HCT116 (cell line): Measurements from ENCODE around the gene IGF2BP1. TPM values are rescaled to one million over a fixed set of nuclear protein-coding genes. Genes with fewer than 3 reads are reported as not detected.

Source experiments
- ATAC-seq: fragments of 200-7000 bp; cut with Tn5 transposase; 2 replicates; pipeline ENCODE4 v1.9.1; 2020; ENCODE audit warnings: mild to moderate bottlenecking, moderate library complexity
- BruUV-seq: library from RNA; stranded (reverse); fragments of 400-500 nt; replicated peaks from 2 replicates; lab custom pipeline; 2021; lab: Mats Ljungman, UMichigan
- CTCF ChIA-PET: fragments of 300-600 bp; sonication (Branson Sonifier 250); formaldehyde crosslinking; loops from one replicate; lab custom pipeline; 2021; ENCODE audit warnings: antibody characterized with exemption; lab: Charles Lee
- POLR2A ChIA-PET: fragments of 300-600, 350-600 bp; sonication (Branson Sonifier 250); formaldehyde crosslinking; loops from one replicate; lab custom pipeline; 2021; ENCODE audit warnings: antibody characterized with exemption; lab: Charles Lee
- RAD21 ChIA-PET, 2 experiments: fragments of 300-600 bp; sonication (Branson Sonifier 250); formaldehyde crosslinking; loops; one replicate each; lab custom pipeline; 2023; ENCODE audit warnings: low total read pairs in 2 of 2; ENCODE audit not compliant: uncharacterized antibody in 2 of 2, unreplicated experiment in 2 of 2, low non-redundant PET in 1 of 2; lab: Charles Lee
- DNase-seq: peaks from one replicate; pipeline ENCODE4 v3.0.0-alpha.2; 2010; ENCODE audit warnings: low read depth, low spot score
- H2AFZ ChIP-seq: fragments of 200-600 bp; shearing (Covaris generic), sonication (generic); 2 replicates; pipeline ENCODE4 v1.6.1; 2017; ENCODE audit warnings: low read depth, mixed run types, mixed read lengths, antibody characterized with exemption, low read length; ENCODE audit not compliant: poor library complexity, severe bottlenecking
- H3K27ac ChIP-seq: 2 replicates; pipeline ENCODE4 v1.5.1; 2012; ENCODE audit warnings: low read depth, low read length
- H3K27me3 ChIP-seq: fragments of 200-600 bp; sonication (generic); 2 replicates; pipeline ENCODE4 v1.6.1; 2016; ENCODE audit warnings: mixed run types, low read length, mixed read lengths; ENCODE audit not compliant: insufficient read depth
- H3K36me3 ChIP-seq, 2 experiments: fragments of 200-500 bp in 1 of 2; fragments of 200-600 bp in 1 of 2; sonication (Bioruptor generic) in 1 of 2; sonication (generic) in 1 of 2; 2 replicates each; pipeline versions ENCODE4 v1.5.1 to v1.6.1; 2014 to 2016; ENCODE audit warnings: low read length in 2 of 2, inconsistent platforms in 1 of 2, mixed read lengths in 1 of 2, mixed run types in 1 of 2; ENCODE audit not compliant: insufficient read depth in 2 of 2, control insufficient read depth in 1 of 2
- H3K4me1 ChIP-seq, 2 experiments: fragments of 200-600 bp in 1 of 2; sonication (generic) in 1 of 2; 2 replicates each; pipeline versions ENCODE4 v1.5.1 to v1.6.1; 2012 to 2017; ENCODE audit warnings: low read length in 2 of 2, inconsistent platforms in 1 of 2, mild to moderate bottlenecking in 1 of 2, mixed read lengths in 1 of 2, mixed run types in 1 of 2, moderate library complexity in 1 of 2; ENCODE audit not compliant: insufficient read depth in 2 of 2, control insufficient read depth in 1 of 2
- H3K4me2 ChIP-seq: fragments of 200-600 bp; sonication (generic); 2 replicates; pipeline ENCODE4 v1.6.1; 2017; ENCODE audit warnings: mixed run types, low read length, mixed read lengths
- H3K4me3 ChIP-seq, 2 experiments: fragments of 200-600 bp in 1 of 2; sonication (generic) in 1 of 2; replicated peaks in 1 of 2; 2 replicates each; pipeline ENCODE4 v1.5.1; 2011 to 2016; ENCODE audit warnings: low read length in 2 of 2, control low read depth in 1 of 2, low read depth in 1 of 2, mild to moderate bottlenecking in 1 of 2, mixed read lengths in 1 of 2, mixed run types in 1 of 2
- H3K79me2 ChIP-seq: fragments of 200-600 bp; sonication (generic); 2 replicates; pipeline ENCODE4 v1.6.1; 2017; ENCODE audit warnings: mild to moderate bottlenecking, mixed run types, low read length, moderate library complexity, mixed read lengths; ENCODE audit not compliant: insufficient read depth
- H3K9ac ChIP-seq: fragments of 200-600 bp; sonication (generic); 2 replicates; pipeline ENCODE4 v1.6.1; 2016; ENCODE audit warnings: low read length, mixed read lengths
- H3K9me2 ChIP-seq: fragments of 200-600 bp; sonication (generic), shearing (Covaris generic); 2 replicates; pipeline ENCODE4 v1.6.1; 2017; ENCODE audit warnings: mixed run types, mild to moderate bottlenecking, moderate library complexity; ENCODE audit not compliant: insufficient read depth
- H3K9me3 ChIP-seq, 2 experiments: fragments of 200-500 bp in 1 of 2; fragments of 200-600 bp in 1 of 2; sonication (Bioruptor generic) in 1 of 2; sonication (generic) in 1 of 2; 2 replicates each; pipeline ENCODE4 v1.6.1; 2014 to 2017; ENCODE audit warnings: low read length in 2 of 2, mixed read lengths in 2 of 2, inconsistent platforms in 1 of 2, low read depth in 1 of 2, mild to moderate bottlenecking in 1 of 2, mixed run types in 1 of 2, moderate library complexity in 1 of 2; ENCODE audit not compliant: control insufficient read depth in 1 of 2, insufficient read depth in 1 of 2
- H4K20me1 ChIP-seq: fragments of 200-600 bp; sonication (generic), shearing (Covaris generic); 2 replicates; pipeline ENCODE4 v1.6.1; 2017; ENCODE audit warnings: mixed run types, mild to moderate bottlenecking, moderate library complexity; ENCODE audit not compliant: insufficient read depth
- ATF3 ChIP-seq: IDR thresholded peaks from 2 replicates; pipeline ENCODE4 v1.6.1; 2012
- CEBPB ChIP-seq: IDR thresholded peaks from 2 replicates; pipeline ENCODE4 v1.6.1; 2012; ENCODE audit warnings: low read depth
- EGR1 ChIP-seq: IDR thresholded peaks from 2 replicates; pipeline ENCODE4 v1.6.1; 2012; ENCODE audit warnings: low read depth
- ELF1 ChIP-seq: IDR thresholded peaks from 2 replicates; pipeline ENCODE4 v1.6.1; 2012; ENCODE audit warnings: low read depth, borderline replicate concordance
- MAX ChIP-seq: IDR thresholded peaks from 2 replicates; pipeline ENCODE4 v1.6.1; 2012
- POLR2A ChIP-seq: IDR thresholded peaks from 2 replicates; pipeline ENCODE4 v1.7.0; 2011; ENCODE audit warnings: borderline replicate concordance; ENCODE audit not compliant: insufficient read depth, insufficient read length; ENCODE audit errors: extremely low read depth
- POLR2AphosphoS5 ChIP-seq: IDR thresholded peaks from 2 replicates; pipeline ENCODE4 v1.6.1; 2011; ENCODE audit warnings: mild to moderate bottlenecking, low read depth, low read length, moderate library complexity
- RAD21 ChIP-seq: IDR thresholded peaks from 2 replicates; pipeline ENCODE4 v1.6.1; 2012; ENCODE audit warnings: low read depth, mild to moderate bottlenecking
- REST ChIP-seq: IDR thresholded peaks from 2 replicates; pipeline ENCODE4 v1.6.1; 2012; ENCODE audit warnings: low read depth
- TCF7L2 ChIP-seq: IDR thresholded peaks from 2 replicates; pipeline ENCODE4 v1.7.0; 2011; ENCODE audit warnings: borderline replicate concordance, inconsistent platforms; ENCODE audit not compliant: insufficient read depth, insufficient read length; ENCODE audit errors: extremely low read depth
- ZFX ChIP-seq: fragments of 450-650 bp; IDR thresholded peaks from 2 replicates; pipeline ENCODE4 v1.6.1; 2017
- ZNF274 ChIP-seq: fragments of 200-500 bp; sonication (Bioruptor generic); IDR thresholded peaks from 2 replicates; pipeline ENCODE4 v1.6.1; 2014; ENCODE audit warnings: mild to moderate bottlenecking, low read depth, low read length, inconsistent platforms
- intact Hi-C: fragments of 100-400 bp; cut with micrococcal nuclease; formaldehyde crosslinking; loops from 2 replicates; pipeline ENCODE4 v1.10.0; 2022
- total RNA-seq: library from RNA; stranded (reverse); gene quantifications from one replicate; pipeline ENCODE4 v1.2.1, GENCODE V29; 2021; ENCODE audit not compliant: unreplicated experiment

IGF2BP1 gene
- total RNA-seq, 1 experiment from 2014 or later: 0.91 TPM

GRCh38 chr17:49104511-49105074 is 107.4 kb downstream of the IGF2BP1 start:
- intact Hi-C loops: no loop called here
- CTCF ChIA-PET: interaction anchor here (1.2 to 1.3 kb wide), 2 partner anchors 72 to 123 kb away, joined by 3 to 4 read pairs; no protein-coding TSS in a partner anchor

More at GRCh38 chr17:49104511-49105074, 107.4 kb downstream of the IGF2BP1 start:
- Histone ChIP-seq H3K9me3 (no peaks in the 10 kb centered on the region), H2AFZ (no peak overlapping the region)
- ATAC-seq: no peak
- TF ChIP-seq REST: no peak
- no peak for TF ChIP-seq RAD21
- no peak for TF ChIP-seq CEBPB
- TF ChIP-seq ELF1: no peak
- no peak for TF ChIP-seq POLR2A
- no peak for TF ChIP-seq ZNF274
- TF ChIP-seq POLR2AphosphoS5: no peak
- TF ChIP-seq EGR1: no peak
- no peak for TF ChIP-seq ZFX
- TF ChIP-seq TCF7L2: no peak
- no peak for TF ChIP-seq ATF3
- no peak for TF ChIP-seq MAX
- TF ChIP-seq, all 23 proteins: peak for 0
- H4K20me1 ChIP-seq: no peaks in the 10 kb centered on the region
- H3K9ac ChIP-seq: no peak overlapping the region
- H3K79me2 ChIP-seq: no peaks in the 10 kb centered on the region
- H3K4me3 ChIP-seq: no peak overlapping the region
- ChIA-PET POLR2A (no interaction called here), RAD21 (interaction anchor here in 1 of 2 experiments (0.6 kb wide), 1 partner anchor 88 kb away, joined by 3 read pairs; no protein-coding TSS in a partner anchor)
- no peaks in the 10 kb centered on the region for H3K36me3 ChIP-seq
- H3K9me2 ChIP-seq: no peaks in the 10 kb centered on the region
- H3K27me3 ChIP-seq: no peaks in the 10 kb centered on the region
- no peak overlapping the region for H3K27ac ChIP-seq
- DNase-seq: no peak
- H3K4me2 ChIP-seq: no peak overlapping the region
- BruUV-seq: no TSS peak
- H3K4me1 ChIP-seq: peaks cover 17 to 24% of the 10 kb centered on the region in 2 experiments

Other genes with a start within 250 kb of the IGF2BP1 start
- 0.79 TPM for gene TTLL6, start 180.2 kb upstream of the IGF2BP1 start, total RNA-seq
- 151 TPM for gene CALCOCO2, start 166.3 kb upstream of the IGF2BP1 start, total RNA-seq
- gene ATP5MC1, start 104.6 kb upstream of the IGF2BP1 start, total RNA-seq: 188 TPM
- 119 TPM for gene UBE2Z, start 89.0 kb upstream of the IGF2BP1 start, total RNA-seq
- 178 TPM for gene SNF8, start 52.5 kb upstream of the IGF2BP1 start, total RNA-seq
- not detected for gene GIP, start 28.8 kb upstream of the IGF2BP1 start, total RNA-seq
- gene B4GALNT2, start 135.4 kb downstream of the IGF2BP1 start, total RNA-seq: not detected
- gene GNGT2, start 213.2 kb downstream of the IGF2BP1 start, total RNA-seq: not detected
- 0.12 TPM for gene ABI3, start 213.3 kb downstream of the IGF2BP1 start, total RNA-seq
- 3.0 TPM for gene PHOSPHO1, start 233.4 kb downstream of the IGF2BP1 start, total RNA-seq